Measurements from ENCODE around the gene RHOF.

GRCh38 chr12:121788176-121788818, 5.2 kb downstream of the RHOF start:
- no peak for TF ChIP-seq FOXJ3 (CRISPR knock-in tag; IDR thresholded peaks at IDR 0.05)
- no peak for TF ChIP-seq CTCF (IDR thresholded peaks at IDR 0.05)
- no peak for TF ChIP-seq EZH2phosphoT487 (IDR thresholded peaks at IDR 0.05; ENCODE audit: borderline replicate concordance, low read depth)
- no peak for TF ChIP-seq SIN3A (IDR thresholded peaks at IDR 0.05; ENCODE audit: borderline replicate concordance, low read depth, low read length)
- no peak for TF ChIP-seq CHD2 (IDR thresholded peaks at IDR 0.05; ENCODE audit: low read length, partially characterized antibody)
- no peak for TF ChIP-seq FOSL2 (IDR thresholded peaks at IDR 0.05; ENCODE audit: borderline replicate concordance, low read depth)
- TF ChIP-seq USF2 (IDR thresholded peaks at IDR 0.05; ENCODE audit: borderline replicate concordance, low read depth, low read length): no peak
- TF ChIP-seq GABPA (IDR thresholded peaks at IDR 0.05; ENCODE audit: low read depth): no peak
- no peak for TF ChIP-seq ZBTB33 (IDR thresholded peaks at IDR 0.05; ENCODE audit: borderline replicate concordance, low read depth)
- TF ChIP-seq MAX (IDR thresholded peaks at IDR 0.05; ENCODE audit: low read depth): no peak
- TF ChIP-seq RFX5 (IDR thresholded peaks at IDR 0.05; ENCODE audit: low read length): no peak
- TF ChIP-seq POLR2AphosphoS5 (IDR thresholded peaks at IDR 0.05; ENCODE audit: low read depth, low read length): no peak

Measured in SK-N-SH (cell line).